HAP-1 (cell line): ENCODE results near the gene LMNA.
"Not testable (repeated sequence)": the region's sequence is repeated elsewhere in the genome, so short reads cannot be mapped to it uniquely, and the experiment has no call there.

Source experiments
- DNase-seq, 2 experiments: peaks; one replicate each; pipeline ENCODE4 v3.0.0-alpha.2; 2016 to 2020; ENCODE audit warnings: low spot score in 2 of 2
- H3K27me3 ChIP-seq: fragments of 250-450 bp; sonication (Bioruptor Pico); 2 replicates; pipeline ENCODE4 v1.5.1; 2020; ENCODE audit warnings: low read depth, mild to moderate bottlenecking, moderate library complexity
- H3K36me3 ChIP-seq: fragments of 250-450 bp; sonication (Bioruptor Pico); replicated peaks from 2 replicates; pipeline ENCODE4 v1.5.1; 2020; ENCODE audit warnings: mild to moderate bottlenecking
- H3K4me1 ChIP-seq: fragments of 250-450 bp; sonication (Bioruptor Pico); 2 replicates; pipeline ENCODE4 v1.5.1; 2020; ENCODE audit warnings: mild to moderate bottlenecking
- H3K4me3 ChIP-seq: fragments of 250-450 bp; sonication (Bioruptor Pico); 2 replicates; pipeline ENCODE4 v1.5.1; 2020; ENCODE audit warnings: mild to moderate bottlenecking, moderate library complexity
- H3K9me3 ChIP-seq: fragments of 250-450 bp; sonication (Bioruptor Pico); 2 replicates; pipeline ENCODE4 v1.5.1; 2020; ENCODE audit warnings: mild to moderate bottlenecking, moderate library complexity
- in situ Hi-C: fragments of 300-500 bp; cut with MboI; formaldehyde crosslinking; loops from 3 replicates; pipeline ENCODE4 v1.14.3; 2020; ENCODE audit warnings: low sequenced_read_pairs, inconsistent platforms, mixed read lengths

Gene LMNA

DNA sequence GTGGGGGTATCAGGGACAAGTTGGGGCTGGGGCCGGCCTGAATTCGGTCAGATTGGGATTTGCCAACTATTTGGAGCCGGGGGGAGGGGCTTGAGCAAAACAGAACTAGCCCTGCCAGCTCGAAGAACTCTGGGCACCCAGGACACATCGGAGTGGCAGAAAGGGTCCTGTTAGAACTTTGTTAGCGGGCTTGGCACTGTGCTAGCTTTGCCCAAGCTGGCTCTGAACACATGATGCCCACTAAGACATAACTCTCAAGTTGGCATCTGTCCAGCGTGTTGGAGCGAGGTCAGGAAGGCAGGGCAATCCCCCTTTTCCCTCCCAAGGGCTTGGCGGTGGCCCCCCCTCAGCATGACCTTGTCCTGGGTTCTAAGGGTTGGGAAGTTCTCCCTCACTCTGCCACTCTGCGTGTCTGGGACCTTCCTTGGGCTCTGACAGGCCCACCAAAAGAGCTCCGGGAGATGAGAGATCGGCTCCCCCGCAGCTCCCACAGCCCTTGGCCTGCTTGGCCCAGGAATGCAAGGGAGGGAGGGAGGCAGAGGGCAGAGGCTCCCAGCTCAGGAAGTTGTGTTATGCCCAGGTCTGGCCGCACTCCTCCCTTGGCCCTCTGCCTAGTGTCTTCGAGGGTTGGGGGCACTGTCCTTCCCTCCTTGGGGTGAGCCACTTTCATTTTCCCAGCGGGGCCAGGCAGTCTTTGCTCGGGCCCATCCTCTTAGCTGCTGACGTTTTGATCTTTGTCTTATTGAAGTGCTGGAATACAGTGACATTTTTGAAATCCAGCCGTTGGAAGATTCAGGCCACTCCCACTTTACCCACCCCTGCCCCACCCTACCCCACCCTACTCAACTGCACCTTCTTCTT lies 1.2 kb downstream of the LMNA start:
- Histone ChIP-seq H3K36me3 (peaks cover 24% of the 10 kb centered on the region), H3K27me3 (no peaks in the 10 kb centered on the region), H3K4me3 (peak overlapping the region; percentile 81), H3K4me1 (peaks cover 15% of the 10 kb centered on the region), H3K9me3 (no peaks in the 10 kb centered on the region)
- in situ Hi-C loops = no loop called here
- DNase-seq = peak; percentile 46 to 72

DNA sequence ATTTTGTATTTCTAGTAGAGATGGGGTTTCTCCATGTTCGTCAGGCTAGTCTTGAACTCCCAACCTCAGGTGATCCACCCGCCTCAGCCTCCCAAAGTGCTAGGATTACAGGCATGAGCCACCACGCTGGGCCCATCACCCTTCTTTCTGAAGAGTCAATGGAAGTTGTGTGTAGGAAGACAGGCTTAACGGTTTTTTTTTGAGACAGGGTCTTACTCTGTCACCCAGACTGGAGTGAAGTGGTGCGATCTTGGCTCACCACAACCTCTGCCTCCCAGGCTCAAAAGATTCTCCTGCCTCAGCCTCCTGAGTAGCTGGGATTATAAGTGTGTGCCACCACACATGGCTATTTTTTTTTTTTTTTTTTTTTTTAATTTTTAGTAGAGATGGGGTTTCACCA lies 2.2 kb downstream of the LMNA start:
- in situ Hi-C loops, H3K27me3 ChIP-seq, H3K9me3 ChIP-seq, DNase-seq: not testable (repeated sequence)
- Histone ChIP-seq H3K36me3 (peaks cover 28% of the 10 kb centered on the region), H3K4me3 (peak overlapping the region; percentile 81), H3K4me1 (peaks cover 16% of the 10 kb centered on the region)

DNA sequence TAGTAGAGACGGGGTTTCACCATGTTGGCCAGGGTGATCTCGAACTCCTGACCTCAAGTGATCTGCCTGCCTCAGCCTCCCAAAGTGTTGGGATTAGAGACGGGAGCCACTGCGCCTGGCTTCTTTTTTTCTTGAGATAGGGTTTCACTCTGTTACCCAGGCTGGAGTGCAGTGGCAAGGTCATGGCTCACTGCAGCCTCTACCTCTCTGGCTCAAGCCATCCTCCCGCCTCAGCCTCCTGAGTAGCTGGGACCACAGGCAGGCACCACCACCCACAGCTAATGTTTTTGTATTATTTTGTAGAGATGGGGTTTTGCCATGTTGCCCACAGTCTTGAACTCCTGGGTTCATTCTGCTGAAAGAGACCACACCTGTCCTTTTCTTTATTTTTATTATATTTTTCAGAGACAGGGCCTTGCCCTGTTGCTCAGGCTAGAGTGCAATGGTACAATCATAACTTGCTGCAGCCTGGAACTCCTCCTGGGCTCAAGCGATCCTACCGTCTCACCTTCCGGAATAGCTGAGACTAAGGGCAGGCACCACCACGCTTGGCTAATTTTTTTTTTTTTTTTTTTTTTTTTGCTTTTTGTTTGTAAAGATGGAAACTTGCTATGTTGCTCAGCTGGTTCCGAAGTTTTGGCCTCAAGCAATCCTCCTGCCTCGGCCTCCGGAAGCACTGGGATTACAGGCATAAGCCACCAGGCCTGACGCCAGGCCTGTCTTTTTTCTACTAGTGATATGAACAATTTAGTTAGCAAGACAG lies 3.1 kb downstream of the LMNA start:
- no peak for DNase-seq
- Histone ChIP-seq H3K4me1 (peaks cover 24% of the 10 kb centered on the region), H3K36me3 (peaks cover 34% of the 10 kb centered on the region), H3K4me3 (no peak overlapping the region), H3K27me3 (no peaks in the 10 kb centered on the region), H3K9me3 (no peaks in the 10 kb centered on the region)
- in situ Hi-C loops = no loop called here

DNA sequence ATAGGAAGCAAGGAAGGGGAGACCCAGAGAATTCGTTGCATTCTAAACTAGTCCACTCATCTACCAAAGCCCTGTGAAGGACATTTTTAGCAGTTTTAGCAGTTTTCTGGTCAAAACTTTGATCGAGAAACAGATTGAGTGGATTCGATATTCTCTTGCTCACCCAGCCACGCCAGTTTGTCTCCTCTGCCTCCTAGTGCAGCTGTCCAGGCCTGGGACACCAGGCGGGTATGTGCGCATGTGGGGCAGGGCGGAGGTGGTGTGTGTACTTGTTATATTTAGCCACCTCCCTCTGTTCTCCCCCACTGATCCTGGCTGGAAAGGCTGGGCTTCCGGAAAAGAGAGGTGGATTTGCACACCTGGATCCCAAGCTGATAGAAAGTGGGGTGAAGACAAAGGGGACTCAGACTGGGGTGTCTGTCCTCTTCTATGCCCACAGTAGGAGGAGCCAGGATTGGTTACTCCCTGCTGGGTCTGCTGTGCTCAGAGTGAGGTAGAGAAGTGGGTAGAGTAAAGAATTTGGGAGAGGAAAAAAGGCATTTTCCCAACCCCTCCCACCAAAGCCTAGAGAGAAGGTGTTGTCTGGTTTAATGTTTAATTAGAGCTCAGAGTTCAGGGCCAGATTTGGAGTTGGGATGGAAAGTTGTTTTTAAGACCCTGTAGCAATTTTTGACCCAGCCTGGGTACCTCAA lies 3.8 kb downstream of the LMNA start:
- H3K4me3 ChIP-seq = no peak overlapping the region
- in situ Hi-C loops = no loop called here
- peaks cover 34% of the 10 kb centered on the region for H3K36me3 ChIP-seq
- peaks cover 31% of the 10 kb centered on the region for H3K4me1 ChIP-seq
- DNase-seq = no peak
- H3K9me3 ChIP-seq = no peaks in the 10 kb centered on the region
- no peaks in the 10 kb centered on the region for H3K27me3 ChIP-seq

DNA sequence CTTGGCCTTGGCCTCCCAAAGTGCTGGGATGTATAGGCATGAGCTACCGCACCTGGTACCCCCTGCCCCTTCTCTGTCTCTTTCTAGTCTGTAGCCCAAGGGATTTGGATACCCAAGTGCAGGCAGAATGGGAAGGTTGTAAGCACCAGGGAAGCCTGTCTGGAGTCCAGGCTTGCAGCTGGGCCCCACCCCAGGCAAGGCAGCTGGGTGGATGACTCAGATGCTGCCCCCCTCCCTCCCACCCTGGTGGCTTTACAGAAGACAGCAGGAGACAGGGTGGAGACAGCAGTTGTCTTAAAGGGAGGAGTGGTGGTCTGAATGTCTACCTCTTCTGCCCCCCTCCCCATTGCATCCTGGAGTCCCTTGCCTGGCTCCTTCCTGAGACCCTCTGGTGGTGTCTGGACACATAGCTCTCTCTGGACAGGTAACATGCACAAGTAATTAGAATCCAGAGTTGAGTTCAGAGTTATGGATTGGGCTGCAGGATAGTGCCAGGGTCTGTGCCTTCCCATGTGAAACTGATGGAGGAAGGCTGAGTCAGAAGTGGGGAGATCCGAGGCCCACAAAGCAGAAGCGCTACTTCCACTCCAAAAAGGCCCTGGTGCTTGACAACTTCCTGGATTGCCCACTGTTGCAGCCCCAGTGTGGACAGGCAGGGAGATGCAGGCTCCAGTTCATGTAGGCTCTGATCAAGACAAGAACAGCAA lies 5.1 kb downstream of the LMNA start:
- Histone ChIP-seq H3K36me3 (peaks cover 34% of the 10 kb centered on the region), H3K9me3 (no peaks in the 10 kb centered on the region), H3K4me1 (peaks cover 38% of the 10 kb centered on the region), H3K27me3 (no peaks in the 10 kb centered on the region), H3K4me3 (no peak overlapping the region)
- DNase-seq = no peak
- in situ Hi-C loops = no loop called here

DNA sequence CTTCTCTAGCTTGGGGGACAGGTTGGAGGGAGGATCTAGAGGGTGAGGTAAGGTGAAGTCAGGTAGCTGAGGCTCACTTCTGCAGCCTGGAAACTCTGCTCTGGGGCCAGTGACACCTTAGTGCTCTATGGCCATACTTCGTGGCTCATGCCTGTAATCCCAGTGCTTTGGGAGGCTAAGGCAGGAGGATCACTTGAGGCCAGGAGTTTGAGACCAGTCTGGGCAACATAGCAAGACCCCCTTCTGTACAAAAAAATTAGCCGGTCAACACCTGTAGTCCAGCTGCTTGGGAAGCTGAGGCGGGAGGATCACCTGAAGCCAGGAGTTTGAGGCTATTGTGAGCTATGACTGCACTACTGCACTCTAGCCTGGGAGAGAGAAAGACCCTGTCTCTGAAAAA lies 5.8 kb downstream of the LMNA start:
- H3K4me3 ChIP-seq = no peak overlapping the region

DNA sequence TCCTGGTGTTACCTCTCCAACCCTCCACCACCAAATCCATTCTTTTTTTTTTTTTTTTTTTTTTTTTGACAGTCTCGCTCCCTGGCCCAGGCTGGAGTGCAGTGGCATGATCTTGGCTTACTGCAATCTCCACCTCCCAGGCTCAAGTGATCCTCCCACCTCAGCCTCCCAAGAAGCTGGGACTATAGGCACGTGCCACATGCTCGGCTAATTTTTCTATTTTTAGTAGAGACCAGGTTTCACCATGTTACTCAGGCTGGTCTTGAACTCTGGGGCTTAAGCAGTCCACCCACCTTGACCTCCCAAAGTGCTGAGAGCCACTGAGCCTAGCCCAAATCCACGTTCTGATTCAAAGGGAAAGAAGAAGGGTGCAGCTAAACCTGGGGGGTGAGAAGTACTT lies 6.5 kb downstream of the LMNA start:
- Histone ChIP-seq H3K36me3 (peaks cover 30% of the 10 kb centered on the region), H3K4me1 (peaks cover 51% of the 10 kb centered on the region)
- DNase-seq, H3K27me3 ChIP-seq, H3K4me3 ChIP-seq, in situ Hi-C loops, H3K9me3 ChIP-seq: not testable (repeated sequence)

More for the DNA sequence above, 5.8 kb downstream of the LMNA start:
- no peak for DNase-seq
- Histone ChIP-seq H3K9me3 (no peaks in the 10 kb centered on the region), H3K4me1 (peaks cover 45% of the 10 kb centered on the region), H3K36me3 (peaks cover 30% of the 10 kb centered on the region), H3K27me3 (no peaks in the 10 kb centered on the region)
- in situ Hi-C loops = no loop called here

DNA sequence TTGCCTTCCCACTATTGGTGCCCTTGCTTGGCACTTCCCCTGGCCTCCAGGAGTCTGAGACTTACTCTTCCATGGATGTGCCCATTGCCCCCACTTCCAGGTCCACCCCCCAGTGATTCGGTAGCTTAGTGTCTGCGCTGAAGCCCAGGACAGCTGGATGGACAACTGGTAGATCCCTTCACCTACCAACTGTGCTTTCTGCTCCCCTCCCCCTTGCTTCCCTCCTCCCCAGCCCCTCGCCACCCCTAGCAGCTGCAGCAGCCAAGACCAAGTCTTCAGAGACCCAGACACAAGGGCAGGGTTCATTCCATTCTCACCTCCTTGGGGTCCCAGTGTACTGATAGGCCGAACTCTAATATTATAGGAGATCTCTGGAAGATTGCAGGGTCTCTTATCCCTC lies 6.9 kb downstream of the LMNA start:
- Histone ChIP-seq H3K27me3 (no peaks in the 10 kb centered on the region), H3K9me3 (no peaks in the 10 kb centered on the region), H3K36me3 (peaks cover 28% of the 10 kb centered on the region), H3K4me3 (no peak overlapping the region), H3K4me1 (peaks cover 53% of the 10 kb centered on the region)
- DNase-seq = no peak
- in situ Hi-C loops = no loop called here

DNA sequence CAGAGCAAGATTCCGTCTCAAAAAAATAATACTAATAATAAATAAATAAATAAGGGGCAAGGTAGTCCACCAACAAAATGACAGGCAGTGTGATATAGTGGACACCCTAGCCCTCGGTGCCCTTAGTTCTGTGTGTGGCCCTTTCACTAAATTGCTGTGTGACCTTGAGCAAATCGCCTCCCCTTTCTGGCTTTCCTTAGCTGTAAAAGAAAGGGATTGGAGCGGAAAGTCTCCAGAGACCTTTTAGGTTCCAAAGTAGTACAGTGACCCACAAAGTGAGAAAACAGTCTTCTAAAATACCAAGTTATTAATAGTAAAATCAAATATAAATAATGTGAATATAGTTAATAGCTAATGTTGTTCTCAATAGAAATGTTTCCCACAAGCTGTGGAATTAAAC lies 7.6 kb downstream of the LMNA start:
- Histone ChIP-seq H3K27me3 (no peaks in the 10 kb centered on the region), H3K9me3 (no peaks in the 10 kb centered on the region), H3K4me1 (peaks cover 54% of the 10 kb centered on the region), H3K36me3 (peaks cover 25% of the 10 kb centered on the region), H3K4me3 (no peak overlapping the region)
- in situ Hi-C loops = no loop called here
- no peak for DNase-seq

DNA sequence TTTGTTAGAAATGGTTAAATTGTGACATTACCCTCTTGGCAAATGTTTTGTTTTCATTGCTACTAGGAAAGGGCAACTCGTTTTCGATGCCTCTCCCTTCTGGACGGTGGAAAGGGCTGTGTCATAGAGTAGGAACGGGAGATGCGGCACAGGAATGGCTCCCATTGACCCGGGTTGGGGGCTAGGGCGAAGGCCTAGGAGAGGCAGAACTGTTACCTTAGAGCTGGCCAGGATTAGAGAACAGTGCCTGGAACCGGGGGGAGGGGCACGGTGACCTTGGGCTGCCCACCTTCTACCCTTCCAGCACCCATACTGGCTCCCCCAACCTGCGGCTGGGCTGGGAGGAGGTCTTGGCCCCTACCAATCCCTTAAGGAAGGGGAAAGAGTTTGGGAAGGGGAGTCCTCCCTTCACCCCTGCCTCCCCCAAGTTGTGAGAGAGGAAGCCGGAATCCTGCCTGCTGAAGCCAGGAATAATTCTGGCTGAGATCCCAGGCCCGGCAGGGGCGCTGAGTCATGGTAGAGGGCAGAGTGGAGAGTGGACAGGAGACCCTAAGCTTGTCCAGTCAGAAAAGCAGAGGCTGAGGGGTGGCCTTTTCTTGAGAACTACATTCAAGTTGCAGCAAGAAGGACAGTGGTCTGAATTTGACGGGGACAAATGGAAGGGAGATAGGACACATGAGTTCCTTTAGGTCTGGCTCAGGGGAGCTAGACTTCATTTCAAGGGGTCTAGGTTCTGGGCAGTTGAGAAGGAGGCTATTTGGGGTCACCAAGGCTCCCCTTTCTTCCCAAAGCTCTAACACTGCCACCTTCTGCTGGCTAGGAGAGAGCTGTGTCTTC lies 8.2 kb downstream of the LMNA start:
- peak in 1 of 2 experiments; percentile 38 for DNase-seq

DNA sequence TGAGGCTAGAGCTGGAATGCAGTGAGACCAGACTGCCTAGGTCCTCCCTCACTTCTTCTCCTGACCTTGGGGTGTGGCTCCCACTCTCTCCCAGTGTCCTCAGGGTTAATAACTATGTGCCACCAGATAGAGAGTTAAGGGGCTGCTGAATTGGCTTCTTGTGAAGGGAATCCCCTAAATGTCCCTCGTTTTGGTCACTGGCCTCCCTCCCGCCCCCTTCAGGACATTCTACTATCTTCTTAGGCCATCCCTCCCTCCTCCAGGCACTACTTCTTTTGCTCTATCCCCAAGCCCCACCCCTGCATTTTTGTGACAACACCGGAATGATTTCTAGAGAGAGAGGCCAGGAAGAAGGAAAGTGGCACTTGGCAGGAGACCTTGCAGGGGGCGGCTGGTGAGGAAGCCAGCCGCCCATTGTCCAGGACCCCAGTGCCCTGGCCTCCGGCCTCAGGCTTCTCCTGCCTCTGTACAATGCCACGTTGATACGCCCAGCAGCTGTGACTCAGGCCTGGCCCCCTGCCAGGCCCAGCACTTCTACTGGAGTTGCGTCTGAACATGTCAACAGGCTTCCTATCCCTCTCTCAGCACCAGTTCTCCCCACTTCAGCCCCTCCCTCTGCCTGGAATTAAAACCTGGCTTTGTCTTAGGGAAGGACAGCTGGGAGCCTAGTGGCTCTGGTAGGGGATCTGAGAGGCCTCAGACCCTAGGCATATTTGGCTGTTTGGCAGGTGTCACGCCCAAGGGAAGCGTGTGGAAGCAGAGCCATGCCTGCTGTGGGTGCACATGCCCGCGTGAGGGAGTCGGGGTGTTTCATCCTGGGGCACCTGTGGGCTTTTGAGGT lies 9.1 kb downstream of the LMNA start:
- in situ Hi-C loops = no loop called here
- Histone ChIP-seq H3K36me3 (peaks cover 22% of the 10 kb centered on the region), H3K9me3 (no peaks in the 10 kb centered on the region), H3K4me1 (peaks cover 56% of the 10 kb centered on the region), H3K4me3 (no peak overlapping the region), H3K27me3 (no peaks in the 10 kb centered on the region)
- DNase-seq = peak; percentile 75 to 88

More for the DNA sequence above, 8.2 kb downstream of the LMNA start:
- in situ Hi-C loops = no loop called here
- Histone ChIP-seq H3K27me3 (no peaks in the 10 kb centered on the region), H3K36me3 (peaks cover 23% of the 10 kb centered on the region), H3K9me3 (no peaks in the 10 kb centered on the region), H3K4me3 (no peak overlapping the region), H3K4me1 (peaks cover 55% of the 10 kb centered on the region)
